Measurements from ENCODE around the gene POLR1B.
"Not testable (repeated sequence)": the region's sequence is repeated elsewhere in the genome, so short reads cannot be mapped to it uniquely, and the experiment has no call there.

Gene POLR1B

DNA sequence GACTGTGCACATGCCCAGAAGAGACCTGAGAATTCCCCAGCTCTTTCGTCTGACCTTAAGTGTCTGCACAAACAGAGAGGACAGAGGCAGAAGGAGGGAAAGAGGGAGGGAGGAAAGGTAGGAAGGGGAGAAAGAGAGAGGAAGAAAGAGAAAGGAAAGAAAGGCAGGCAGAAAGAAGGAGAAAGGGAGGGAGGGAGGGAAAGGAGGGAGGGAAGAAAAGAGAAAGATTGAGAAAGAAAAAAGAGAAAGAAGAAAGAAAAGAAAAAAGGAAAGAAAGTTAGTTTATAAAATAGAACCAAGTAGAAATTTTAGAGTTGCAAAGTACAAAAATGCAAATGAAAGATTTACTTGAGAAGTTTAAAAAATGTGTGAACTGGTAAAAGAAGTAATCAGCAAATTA is 7.4 kb upstream of the POLR1B start:
- no peak for DNase-seq
- in situ Hi-C loops (cut with HindIII; ENCODE audit: low pct_ligation_motif_present, low pct_unique_long_range_greater_than_20kb, low sequenced_read_pairs): no loop called here

DNA sequence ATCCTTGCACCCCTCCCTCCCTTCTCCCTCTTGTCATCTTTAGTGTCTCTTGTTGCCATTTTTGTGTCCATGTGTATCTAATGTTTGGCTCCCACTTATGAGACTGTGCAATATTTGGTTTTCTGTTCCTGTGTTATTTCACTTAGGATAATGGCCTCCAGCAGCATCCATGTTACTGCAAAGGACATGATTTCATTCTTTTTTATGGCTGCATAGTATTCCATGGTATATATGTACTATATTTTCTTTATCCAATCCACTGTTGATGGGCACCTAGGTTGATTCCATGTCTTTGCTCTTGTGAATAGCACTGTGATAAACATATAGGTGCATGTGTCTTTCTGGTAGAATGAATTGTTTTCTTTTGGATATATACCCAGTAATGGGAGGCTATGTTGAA is 5.6 kb upstream of the POLR1B start:
- DNase-seq; in situ Hi-C loops (cut with HindIII; ENCODE audit: low pct_ligation_motif_present, low pct_unique_long_range_greater_than_20kb, low sequenced_read_pairs): not testable (repeated sequence)

GRCh38 chr2:112539306-112539705 is 3.0 kb upstream of the POLR1B start:
- in situ Hi-C loops (cut with HindIII; ENCODE audit: low pct_ligation_motif_present, low pct_unique_long_range_greater_than_20kb, low sequenced_read_pairs): no loop called here
- DNase-seq: no peak

DNA sequence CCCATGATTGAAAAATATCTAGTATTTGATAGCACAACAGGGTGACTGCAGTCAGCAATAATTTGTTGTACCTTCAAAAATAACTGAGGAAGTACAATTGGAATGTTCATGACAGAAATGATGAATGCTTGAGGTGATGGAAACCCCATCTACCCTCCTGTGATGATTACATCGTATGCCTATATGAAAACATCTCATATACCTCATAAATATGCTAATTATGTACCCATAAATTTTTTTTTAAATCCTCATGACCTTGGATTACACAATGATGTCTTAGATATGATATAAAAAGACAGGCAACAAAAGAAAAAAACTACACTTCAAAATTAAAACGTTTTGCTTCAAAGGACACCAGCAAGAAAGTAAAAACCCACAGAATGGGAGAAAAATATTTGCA is 1.4 kb upstream of the POLR1B start:
- in situ Hi-C loops (cut with HindIII; ENCODE audit: low pct_ligation_motif_present, low pct_unique_long_range_greater_than_20kb, low sequenced_read_pairs): no loop called here
- DNase-seq: no peak

DNA sequence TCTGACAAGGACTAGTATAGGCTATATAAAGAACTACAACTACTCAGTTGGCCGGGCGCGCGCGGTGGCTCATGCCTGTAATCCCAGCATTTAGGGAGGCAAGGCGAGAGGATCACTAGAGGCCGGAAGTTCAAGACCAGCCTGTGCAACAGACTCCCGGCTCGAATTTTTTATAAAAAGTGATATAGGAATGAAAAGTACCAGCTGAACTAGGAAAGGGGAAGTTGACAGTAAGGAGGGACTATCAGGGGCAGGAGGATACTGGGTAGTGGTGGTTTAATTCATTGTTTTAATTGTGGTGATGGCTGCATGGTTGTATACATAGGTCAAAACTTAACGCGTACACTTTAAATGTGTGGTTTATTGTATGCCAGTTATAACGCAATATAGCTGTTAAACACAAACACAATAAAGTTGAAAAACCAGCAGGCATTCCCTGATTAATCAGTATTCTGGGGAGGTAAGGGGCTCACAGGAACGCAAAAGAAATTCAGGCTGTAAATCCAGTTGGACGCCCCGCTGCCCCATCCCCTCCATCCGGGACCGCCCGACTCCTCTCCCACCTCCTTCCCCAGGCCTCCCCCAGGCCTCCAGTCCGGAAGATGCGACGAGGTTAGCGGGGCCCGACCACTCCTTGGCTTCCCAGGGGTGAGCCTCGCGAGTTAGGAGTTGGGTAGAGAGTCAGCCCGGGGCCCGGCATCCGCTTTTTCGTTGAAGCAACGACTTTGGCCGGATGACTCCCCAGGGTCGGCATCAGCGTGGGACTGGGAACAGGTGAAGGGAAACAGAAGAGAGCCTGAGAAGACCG is 746 bp upstream of the POLR1B start:
- in situ Hi-C loops (cut with HindIII; ENCODE audit: low pct_ligation_motif_present, low pct_unique_long_range_greater_than_20kb, low sequenced_read_pairs): no loop called here
- DNase-seq: peak; percentile 76

GRCh38 chr2:112542984-112543661 is 858 bp downstream of the POLR1B start:
- in situ Hi-C loops (cut with HindIII; ENCODE audit: low pct_ligation_motif_present, low pct_unique_long_range_greater_than_20kb, low sequenced_read_pairs): no loop called here
- peak; percentile 45 for DNase-seq

GRCh38 chr2:112547333-112547732 is 5.1 kb downstream of the POLR1B start:
- peak; percentile 95 for DNase-seq
- in situ Hi-C loops (cut with HindIII; ENCODE audit: low pct_ligation_motif_present, low pct_unique_long_range_greater_than_20kb, low sequenced_read_pairs): no loop called here

DNA sequence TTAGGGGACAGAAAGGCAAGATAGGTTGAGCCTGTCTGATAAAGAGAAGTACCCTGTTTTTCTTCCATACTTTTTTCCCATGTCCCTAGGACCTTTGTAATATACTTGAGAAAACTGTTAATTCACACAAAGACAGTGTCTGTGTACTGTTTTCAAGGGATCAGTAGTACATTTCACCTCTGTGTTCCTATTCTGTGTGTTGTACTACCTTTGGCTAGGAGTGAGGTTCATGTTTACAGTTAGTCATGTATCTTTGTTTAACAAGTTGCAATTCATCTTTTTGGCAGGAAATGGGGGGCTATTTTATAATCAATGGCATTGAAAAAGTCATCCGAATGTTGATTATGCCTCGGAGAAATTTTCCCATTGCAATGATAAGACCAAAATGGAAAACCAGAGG is 6.7 kb downstream of the POLR1B start:
- DNase-seq: no peak
- in situ Hi-C loops (cut with HindIII; ENCODE audit: low pct_ligation_motif_present, low pct_unique_long_range_greater_than_20kb, low sequenced_read_pairs): no loop called here

DNA sequence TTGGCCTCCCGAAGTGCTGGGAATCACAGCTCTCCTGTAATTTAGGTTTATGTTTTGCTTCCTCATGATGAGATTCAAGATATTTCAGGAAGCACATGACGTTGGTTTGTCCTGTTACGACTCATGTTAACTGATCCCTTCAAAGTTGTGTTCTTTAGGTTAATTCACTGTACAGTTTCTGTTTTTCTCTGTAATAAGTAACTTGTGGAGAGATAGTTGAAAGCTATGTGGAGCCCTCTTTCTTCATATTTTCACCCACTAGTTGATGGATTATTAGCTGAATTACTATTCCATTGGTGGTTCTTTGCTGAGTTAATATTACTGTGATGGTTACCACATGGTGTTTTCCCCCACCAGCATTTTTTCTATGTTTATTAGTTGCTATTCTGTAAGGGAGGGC is 23.8 kb downstream of the POLR1B start:
- no peak for DNase-seq
- in situ Hi-C loops (cut with HindIII; ENCODE audit: low pct_ligation_motif_present, low pct_unique_long_range_greater_than_20kb, low sequenced_read_pairs): no loop called here

GRCh38 chr2:112566508-112566907 is 24.2 kb downstream of the POLR1B start:
- in situ Hi-C loops (cut with HindIII; ENCODE audit: low pct_ligation_motif_present, low pct_unique_long_range_greater_than_20kb, low sequenced_read_pairs); DNase-seq: not testable (repeated sequence)

GRCh38 chr2:112572005-112572404 is 29.7 kb downstream of the POLR1B start:
- in situ Hi-C loops (cut with HindIII; ENCODE audit: low pct_ligation_motif_present, low pct_unique_long_range_greater_than_20kb, low sequenced_read_pairs): no loop called here
- no peak for DNase-seq

DNA sequence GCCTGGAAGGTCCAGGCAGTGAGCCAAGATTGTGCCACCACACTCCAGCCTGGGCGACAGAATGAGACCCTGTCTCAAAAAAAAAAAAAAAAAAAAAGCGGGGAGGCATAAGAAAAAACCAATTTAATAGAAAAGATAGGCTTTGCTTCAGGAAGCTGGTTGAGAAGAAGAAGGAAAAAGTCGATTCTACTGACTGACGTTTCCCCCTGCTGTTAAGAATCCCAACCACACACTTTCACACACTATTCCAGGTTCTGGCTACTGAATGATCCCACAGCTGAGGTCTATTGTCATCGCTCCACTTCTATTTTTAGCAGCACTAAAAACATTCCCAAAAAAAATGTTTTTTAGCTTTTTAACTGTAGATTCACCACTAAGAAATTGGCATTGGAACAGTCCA is 35.5 kb downstream of the POLR1B start:
- DNase-seq: peak; percentile 49
- in situ Hi-C loops (cut with HindIII; ENCODE audit: low pct_ligation_motif_present, low pct_unique_long_range_greater_than_20kb, low sequenced_read_pairs): no loop called here

GRCh38 chr2:112579241-112579640 is 37.0 kb downstream of the POLR1B start:
- DNase-seq: peak; percentile 93
- in situ Hi-C loops (cut with HindIII; ENCODE audit: low pct_ligation_motif_present, low pct_unique_long_range_greater_than_20kb, low sequenced_read_pairs): no loop called here

- DNase-seq: no peak
- in situ Hi-C loops (cut with HindIII; ENCODE audit: low pct_ligation_motif_present, low pct_unique_long_range_greater_than_20kb, low sequenced_read_pairs): no loop called here
These were observed 37.8 kb downstream of the POLR1B start for GRCh38 chr2:112580084-112580483.

GRCh38 chr2:112582314-112582746 is 40.1 kb downstream of the POLR1B start:
- in situ Hi-C loops (cut with HindIII; ENCODE audit: low pct_ligation_motif_present, low pct_unique_long_range_greater_than_20kb, low sequenced_read_pairs): no loop called here
- peak; percentile 81 for DNase-seq

- DNase-seq: peak; percentile 47
- in situ Hi-C loops (cut with HindIII; ENCODE audit: low pct_ligation_motif_present, low pct_unique_long_range_greater_than_20kb, low sequenced_read_pairs): no loop called here
These were observed 41.4 kb downstream of the POLR1B start for GRCh38 chr2:112583497-112584133.

DNA sequence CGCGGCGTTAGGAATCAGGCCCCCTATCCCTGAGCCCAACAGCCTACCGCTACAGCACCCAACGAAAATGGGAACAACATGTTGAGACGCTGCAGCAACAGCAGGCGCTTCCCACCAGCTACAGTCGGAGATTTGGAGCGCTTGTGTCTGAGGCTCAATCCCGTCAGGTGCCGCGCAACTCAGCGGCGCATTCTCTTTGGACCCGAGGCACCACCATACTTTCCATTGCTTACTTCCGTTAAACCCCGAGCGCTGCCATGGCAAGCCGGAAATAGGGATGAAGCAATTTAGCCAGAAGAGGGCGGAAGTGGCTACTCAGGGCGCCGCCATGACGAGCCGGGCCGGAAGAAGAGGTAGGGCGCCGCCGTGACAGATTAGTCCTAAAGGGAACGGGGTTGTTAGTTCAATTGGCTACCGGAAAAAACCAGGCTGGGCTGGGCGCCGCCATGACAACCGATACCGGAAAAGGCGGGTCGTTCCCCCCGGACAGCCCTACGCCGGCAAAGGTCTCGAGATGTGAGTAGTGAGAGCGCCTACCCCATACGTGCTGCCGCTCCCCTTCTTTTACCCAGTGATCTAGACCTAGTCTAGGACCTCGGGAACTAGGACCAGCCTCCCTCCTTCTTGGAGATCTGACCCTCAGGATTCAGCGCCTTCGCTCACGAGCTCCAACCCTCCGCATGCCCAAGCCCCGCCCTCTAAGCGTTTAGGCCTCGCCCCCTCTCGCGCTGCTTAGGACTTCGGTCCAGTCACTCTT is 42.0 kb downstream of the POLR1B start, which contains the start of gene CHCHD5:
Gene CHCHD5, plus strand, starts transcription at position 476 of the 757 bp plus-strand sequence. Its CDS starts 39 bp downstream, at position 515.
- DNase-seq: peak; percentile 97
- in situ Hi-C loops (cut with HindIII; ENCODE audit: low pct_ligation_motif_present, low pct_unique_long_range_greater_than_20kb, low sequenced_read_pairs): no loop called here

DNA sequence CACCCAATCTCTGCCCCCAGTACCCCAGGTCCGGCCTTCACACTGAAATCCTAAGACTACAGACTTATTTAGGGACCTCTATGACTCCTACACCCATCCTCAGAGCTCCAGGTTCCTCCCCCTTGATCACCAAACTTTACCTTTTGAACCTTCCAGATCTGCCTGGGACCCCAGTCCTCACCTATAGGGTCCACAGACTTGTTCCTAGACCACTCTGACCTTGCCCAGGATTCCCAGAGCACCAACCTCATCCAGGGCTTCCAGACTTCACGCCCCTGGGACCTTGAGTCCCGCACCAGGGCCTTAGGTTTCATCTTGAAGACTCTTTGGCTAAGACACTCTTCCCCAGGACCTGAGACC is 42.6 kb downstream of the POLR1B start:
- DNase-seq: no peak
- in situ Hi-C loops (cut with HindIII; ENCODE audit: low pct_ligation_motif_present, low pct_unique_long_range_greater_than_20kb, low sequenced_read_pairs): no loop called here

- in situ Hi-C loops (cut with HindIII; ENCODE audit: low pct_ligation_motif_present, low pct_unique_long_range_greater_than_20kb, low sequenced_read_pairs): no loop called here
- no peak for DNase-seq
These were observed 43.1 kb downstream of the POLR1B start for GRCh38 chr2:112585400-112585799.

Measured in ACHN (cell line).